Measurements from ENCODE around the gene GABBR2. TPM values are rescaled to one million over a fixed set of nuclear protein-coding genes. Genes with fewer than 3 reads are reported as not detected.

Gene GABBR2
- total and polyA plus RNA-seq, 8 donors, result 0.41 to 2.3 (median 0.79) TPM

- intact Hi-C loops (cut with DNase I), result no loop called here
- H3K4me3 ChIP-seq, result no peak overlapping the region
- peaks cover 0 to 9% of the 10 kb centered on the region in 2 donors for H3K4me1 ChIP-seq
- no peaks in the 10 kb centered on the region for H3K9me3 ChIP-seq
- no peak for TF ChIP-seq CTCF (IDR thresholded peaks at IDR 0.05)
- peaks cover 0 to 6% of the 10 kb centered on the region in 2 donors for H3K27me3 ChIP-seq
- DNase-seq (no peak), ATAC-seq (no peak)
- no peaks in the 10 kb centered on the region for H3K36me3 ChIP-seq
- H3K27ac ChIP-seq, result no peak overlapping the region
These were observed 136.6 kb downstream of the GABBR2 start for GRCh38 chr9:98572054-98572627.

GRCh38 chr9:98571643-98572042 is 137.1 kb downstream of the GABBR2 start:
- Histone ChIP-seq H3K4me1 (peaks cover 0 to 9% of the 10 kb centered on the region in 2 donors), H3K36me3 (no peaks in the 10 kb centered on the region), H3K4me3 (no peak overlapping the region), H3K27me3 (peaks cover 0 to 6% of the 10 kb centered on the region in 2 donors), H3K27ac (no peak overlapping the region), H3K9me3 (no peaks in the 10 kb centered on the region)
- no peak for TF ChIP-seq CTCF (IDR thresholded peaks at IDR 0.05)
- DNase-seq, result no peak
- intact Hi-C loops (cut with DNase I), result no loop called here
- ATAC-seq, result no peak

GRCh38 chr9:98570663-98571440 is 137.9 kb downstream of the GABBR2 start:
- no peak overlapping the region for H3K27ac ChIP-seq
- H3K4me3 ChIP-seq, result no peak overlapping the region
- H3K9me3 ChIP-seq, result no peaks in the 10 kb centered on the region
- peaks cover 0 to 6% of the 10 kb centered on the region in 2 donors for H3K27me3 ChIP-seq
- intact Hi-C loops (cut with DNase I), result no loop called here
- ATAC-seq (no peak), DNase-seq (peak in 1 of 4 donors; percentile 53)
- TF ChIP-seq CTCF (IDR thresholded peaks at IDR 0.05), result no peak
- no peaks in the 10 kb centered on the region for H3K36me3 ChIP-seq
- H3K4me1 ChIP-seq, result peaks cover 0 to 3% of the 10 kb centered on the region in 2 donors

GRCh38 chr9:98570055-98570454 is 138.7 kb downstream of the GABBR2 start:
- intact Hi-C loops (cut with DNase I), result no loop called here
- Histone ChIP-seq H3K4me3 (no peak overlapping the region), H3K27me3 (peaks cover 0 to 6% of the 10 kb centered on the region in 2 donors), H3K9me3 (no peaks in the 10 kb centered on the region), H3K27ac (no peak overlapping the region), H3K36me3 (no peaks in the 10 kb centered on the region), H3K4me1 (no peaks in the 10 kb centered on the region)
- DNase-seq, result no peak
- ATAC-seq, result no peak
- TF ChIP-seq CTCF (IDR thresholded peaks at IDR 0.05), result no peak

GRCh38 chr9:98569491-98569890 is 139.2 kb downstream of the GABBR2 start:
- no peaks in the 10 kb centered on the region for H3K9me3 ChIP-seq
- no peaks in the 10 kb centered on the region for H3K36me3 ChIP-seq
- no peak overlapping the region for H3K4me3 ChIP-seq
- no peak for TF ChIP-seq CTCF (IDR thresholded peaks at IDR 0.05)
- H3K4me1 ChIP-seq, result no peaks in the 10 kb centered on the region
- ATAC-seq, result no peak
- DNase-seq, result no peak
- peaks cover 0 to 6% of the 10 kb centered on the region in 2 donors for H3K27me3 ChIP-seq
- no peak overlapping the region for H3K27ac ChIP-seq
- intact Hi-C loops (cut with DNase I), result no loop called here

Data from left lung (tissue), 10 donors.